Fibroblast of mammary gland (primary cell): ENCODE measurements around the gene ABCA4.

Experiments
- DNase-seq: peaks from one replicate; pipeline ENCODE4 v3.0.0-alpha.2; 2010; ENCODE audit warnings: low read depth
- H3K4me3 ChIP-seq: 2 replicates; pipeline ENCODE4 v1.5.1; 2011; ENCODE audit warnings: low read depth, mild to moderate bottlenecking, low read length, moderate library complexity; ENCODE audit not compliant: control insufficient read depth
- TF ChIP-seq, protein P1 (sequence below): conservative IDR thresholded peaks from 2 replicates; pipeline ENCODE4 v1.5.1; 2011; ENCODE audit warnings: low read depth, low read length, inconsistent platforms; ENCODE audit not compliant: control insufficient read depth, insufficient read depth

Gene ABCA4

DNA sequence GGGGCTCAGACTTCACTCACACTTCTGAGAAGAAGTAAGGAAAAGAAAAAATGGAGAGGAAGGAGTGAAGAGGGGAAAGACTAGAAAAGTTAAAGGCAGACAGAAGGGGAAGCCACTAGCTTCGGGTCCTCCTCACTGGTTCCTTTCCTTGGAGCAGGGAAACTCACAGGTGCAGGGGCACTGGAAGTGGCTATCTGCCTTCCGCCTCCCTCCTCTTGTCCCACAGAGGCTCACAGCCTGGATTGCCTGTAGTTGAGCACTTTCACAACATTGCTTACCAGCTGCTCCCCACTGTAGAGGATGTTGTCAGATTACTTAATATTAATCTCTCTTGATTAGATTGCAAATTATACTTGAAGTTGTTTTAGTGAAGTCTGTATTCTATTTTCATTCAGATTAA, 21.6 kb upstream of the ABCA4 start:
- DNase-seq: no peak
- H3K4me3 ChIP-seq: no peak overlapping the region
- TF ChIP-seq, protein P1, sequence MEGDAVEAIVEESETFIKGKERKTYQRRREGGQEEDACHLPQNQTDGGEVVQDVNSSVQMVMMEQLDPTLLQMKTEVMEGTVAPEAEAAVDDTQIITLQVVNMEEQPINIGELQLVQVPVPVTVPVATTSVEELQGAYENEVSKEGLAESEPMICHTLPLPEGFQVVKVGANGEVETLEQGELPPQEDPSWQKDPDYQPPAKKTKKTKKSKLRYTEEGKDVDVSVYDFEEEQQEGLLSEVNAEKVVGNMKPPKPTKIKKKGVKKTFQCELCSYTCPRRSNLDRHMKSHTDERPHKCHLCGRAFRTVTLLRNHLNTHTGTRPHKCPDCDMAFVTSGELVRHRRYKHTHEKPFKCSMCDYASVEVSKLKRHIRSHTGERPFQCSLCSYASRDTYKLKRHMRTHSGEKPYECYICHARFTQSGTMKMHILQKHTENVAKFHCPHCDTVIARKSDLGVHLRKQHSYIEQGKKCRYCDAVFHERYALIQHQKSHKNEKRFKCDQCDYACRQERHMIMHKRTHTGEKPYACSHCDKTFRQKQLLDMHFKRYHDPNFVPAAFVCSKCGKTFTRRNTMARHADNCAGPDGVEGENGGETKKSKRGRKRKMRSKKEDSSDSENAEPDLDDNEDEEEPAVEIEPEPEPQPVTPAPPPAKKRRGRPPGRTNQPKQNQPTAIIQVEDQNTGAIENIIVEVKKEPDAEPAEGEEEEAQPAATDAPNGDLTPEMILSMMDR: no peak

DNA sequence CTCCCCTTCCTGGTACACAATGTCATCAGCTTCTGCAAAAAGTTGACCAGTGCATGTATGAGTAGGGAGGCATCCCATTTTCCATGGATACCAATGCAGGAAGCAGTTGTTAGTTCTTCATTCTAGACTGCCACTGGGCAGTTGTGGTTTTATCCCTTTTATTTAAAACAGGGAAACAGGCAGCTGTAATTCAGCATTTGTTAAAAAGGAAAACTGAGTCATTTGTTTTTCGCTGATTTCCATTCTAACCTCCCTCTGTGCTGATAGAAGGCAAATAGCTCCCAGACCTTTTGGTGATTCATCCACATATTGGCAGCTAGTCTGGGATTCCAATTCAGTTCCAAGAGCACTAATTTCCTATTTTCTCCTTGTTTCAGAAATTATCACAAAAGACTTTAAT, 21.1 kb upstream of the ABCA4 start:
- peak; percentile 84 for DNase-seq

DNA sequence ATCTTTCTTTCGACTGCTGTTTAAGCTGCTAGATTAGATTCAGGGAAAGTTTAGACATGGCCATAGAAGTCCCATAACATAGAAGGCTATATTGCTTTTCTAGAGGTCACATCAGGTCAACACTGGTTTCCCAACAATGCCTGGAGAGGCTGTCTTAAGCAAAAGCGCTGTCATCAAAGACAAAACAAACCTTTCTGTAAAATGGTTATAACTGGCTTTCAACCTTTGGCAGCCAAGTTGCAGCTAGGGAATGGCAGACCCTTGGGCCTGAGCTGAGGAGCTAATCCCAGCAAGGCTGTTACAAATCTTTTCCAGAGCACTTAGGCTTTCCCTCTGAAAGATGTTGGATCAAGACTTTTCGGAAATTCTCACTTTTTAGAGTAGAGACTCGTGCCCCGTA, 11.2 kb upstream of the ABCA4 start:
- TF ChIP-seq, protein P1: no peak
- DNase-seq: no peak
- H3K4me3 ChIP-seq: no peak overlapping the region

More for the DNA sequence above, 21.1 kb upstream of the ABCA4 start:
- no peak overlapping the region for H3K4me3 ChIP-seq
- TF ChIP-seq, protein P1: no peak

DNA sequence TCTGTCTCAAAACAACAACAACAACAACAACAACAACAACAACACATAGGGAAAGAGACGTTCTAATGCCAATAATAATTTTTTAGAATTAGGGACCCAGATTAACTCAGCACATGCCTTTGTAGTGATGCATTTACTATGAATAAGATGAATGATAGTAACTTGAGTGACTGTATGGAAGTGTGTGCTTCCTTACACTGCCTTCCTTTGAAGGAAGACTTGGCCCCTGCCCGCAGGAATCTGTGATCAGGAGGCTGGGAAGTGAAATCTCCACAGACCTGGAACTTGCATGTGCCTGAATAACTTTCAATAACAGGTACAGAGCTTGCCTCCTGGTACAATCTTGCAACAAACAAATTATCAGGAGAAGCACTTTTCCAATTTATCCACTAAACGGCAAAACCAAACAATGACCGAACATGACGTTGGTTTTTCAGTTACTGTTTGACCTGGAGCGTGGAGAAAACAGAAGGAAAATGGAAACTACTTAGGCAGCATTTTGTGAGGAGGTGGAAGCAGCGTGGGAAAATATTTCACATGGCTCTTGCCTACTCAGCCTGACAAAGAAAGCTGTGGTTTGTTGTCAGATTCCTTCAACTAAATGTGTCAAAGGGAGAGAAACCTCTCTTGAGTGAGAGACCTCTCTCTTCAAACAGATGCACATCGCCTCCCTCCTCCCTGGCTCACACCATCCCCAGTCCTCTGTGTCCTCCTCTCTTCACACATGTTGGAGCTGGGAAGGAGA, 10.1 kb upstream of the ABCA4 start:
- no peak overlapping the region for H3K4me3 ChIP-seq
- DNase-seq: peak; percentile 71
- TF ChIP-seq, protein P1: no peak

DNA sequence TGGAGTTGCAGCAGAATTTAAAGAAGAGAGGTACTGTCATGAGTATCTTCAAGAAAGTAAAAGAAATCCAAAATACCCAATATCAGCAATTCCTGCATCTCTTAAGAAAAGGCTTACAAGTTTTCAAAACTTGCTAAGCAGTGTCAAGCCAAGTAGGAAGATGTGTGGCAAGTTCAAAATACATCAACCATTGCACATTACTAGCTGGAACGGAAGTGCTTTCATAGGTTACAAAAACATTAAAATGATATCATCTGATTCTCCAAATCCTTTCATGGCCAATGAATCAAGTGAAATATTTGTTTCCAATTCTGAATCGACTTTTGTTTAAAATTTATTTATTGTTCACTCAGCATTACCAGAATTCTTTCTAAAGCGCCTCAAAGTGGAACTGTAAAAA, 5.7 kb upstream of the ABCA4 start:
- H3K4me3 ChIP-seq: no peak overlapping the region
- TF ChIP-seq, protein P1: no peak
- no peak for DNase-seq

DNA sequence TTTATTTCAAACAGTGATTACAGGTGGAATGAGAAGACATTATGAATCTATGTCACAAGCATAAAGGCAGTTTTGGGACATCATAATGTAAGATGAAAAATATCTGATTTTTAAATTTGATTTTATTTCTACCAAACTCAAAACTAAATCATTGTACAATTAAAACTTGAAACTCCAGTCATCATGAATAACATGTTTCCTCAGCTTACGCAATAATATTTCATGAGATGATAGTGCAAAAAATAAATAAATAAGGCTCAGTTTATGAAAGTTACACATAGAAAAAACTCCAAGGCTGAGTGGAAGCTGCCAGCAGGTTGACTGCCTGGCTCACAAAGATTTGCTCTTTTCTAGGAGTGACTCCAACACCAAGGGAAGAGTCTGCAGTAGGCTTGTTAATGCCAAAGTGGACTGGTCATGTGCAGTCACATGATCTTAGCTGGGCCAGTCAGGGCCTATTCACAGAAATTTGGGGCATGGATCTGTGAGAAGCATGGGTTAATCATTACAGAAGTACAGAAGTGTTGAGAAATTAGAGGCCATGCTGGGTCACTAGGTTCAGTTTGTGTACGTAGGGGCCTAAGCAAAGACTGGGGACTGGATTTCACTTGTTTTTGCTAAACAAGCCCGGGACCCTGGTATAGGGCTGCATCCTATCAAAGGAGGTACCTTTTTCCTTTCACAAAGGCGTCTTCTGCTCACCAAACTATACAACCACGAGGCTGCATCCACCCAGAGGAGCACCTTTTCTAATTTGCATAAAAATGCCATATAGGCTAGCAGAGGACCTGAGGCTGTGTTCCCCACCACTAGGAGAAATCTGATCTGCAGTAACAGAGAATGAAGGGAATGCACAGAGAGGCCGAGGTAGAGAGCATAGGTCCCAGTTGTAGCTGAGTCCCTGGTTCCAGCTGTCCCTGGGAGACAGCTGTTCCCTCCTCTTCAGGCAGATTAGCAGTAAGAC, 4.9 kb upstream of the ABCA4 start:
- no peak for DNase-seq
- TF ChIP-seq, protein P1: no peak
- no peak overlapping the region for H3K4me3 ChIP-seq
